HL-60 (cell line): Measurements from ENCODE around the gene NAPSA.
A peak's percentile ranks its signal among the peaks of the same experiment; 100 is the strongest.

ENCODE experiments used
- DNase-seq, 2 experiments: peaks; one replicate each; pipeline ENCODE4 v3.0.0-alpha.2; 2010 to 2020; ENCODE audit warnings: low read depth in 1 of 2, low spot score in 1 of 2
- H3K27ac ChIP-seq: fragments of 250-450 bp; sonication (Bioruptor Pico); replicated peaks from 2 replicates; pipeline ENCODE4 v1.5.1; 2020; ENCODE audit warnings: mild to moderate bottlenecking, moderate library complexity
- H3K27me3 ChIP-seq: fragments of 250-450 bp; sonication (Bioruptor Pico); 2 replicates; pipeline ENCODE4 v1.5.1; 2021; ENCODE audit warnings: mild to moderate bottlenecking, moderate library complexity; ENCODE audit not compliant: insufficient read depth, poor library complexity, severe bottlenecking
- H3K4me3 ChIP-seq: replicated peaks from 2 replicates; pipeline ENCODE4 v1.5.1; 2011; ENCODE audit warnings: mild to moderate bottlenecking, control low read depth, low read length; ENCODE audit not compliant: insufficient read depth
- CTCF ChIP-seq: IDR thresholded peaks from one replicate; pipeline ENCODE4 v1.5.1; 2011; ENCODE audit warnings: low read length, control low read depth, inconsistent platforms; ENCODE audit not compliant: insufficient read depth
- GABPA ChIP-seq: IDR thresholded peaks from 2 replicates; pipeline ENCODE4 v1.6.1; 2012; ENCODE audit warnings: low read depth
- POLR2AphosphoS5 ChIP-seq: IDR thresholded peaks from 2 replicates; pipeline ENCODE4 v1.6.1; 2012; ENCODE audit warnings: low read depth
- REST ChIP-seq: IDR thresholded peaks from 2 replicates; pipeline ENCODE4 v1.6.1; 2012; ENCODE audit warnings: low read depth; ENCODE audit not compliant: insufficient replicate concordance
- SPI1 ChIP-seq: IDR thresholded peaks from 2 replicates; pipeline ENCODE4 v1.6.1; 2012; ENCODE audit warnings: low read depth, mild to moderate bottlenecking, borderline replicate concordance

NAPSA gene

GRCh38 chr19:50378169-50378862 is 12.9 kb upstream of the NAPSA start:
- Histone ChIP-seq H3K4me3 (no peak overlapping the region), H3K27ac (no peak overlapping the region), H3K27me3 (no peaks in the 10 kb centered on the region)
- no peak for TF ChIP-seq GABPA
- no peak for TF ChIP-seq CTCF
- TF ChIP-seq REST = no peak
- TF ChIP-seq POLR2AphosphoS5 = no peak
- no peak for TF ChIP-seq SPI1
- no peak for DNase-seq

- DNase-seq = no peak
- no peak overlapping the region for H3K27ac ChIP-seq
- H3K27me3 ChIP-seq = no peaks in the 10 kb centered on the region
- TF ChIP-seq POLR2AphosphoS5 = no peak
- TF ChIP-seq GABPA = no peak
- no peak for TF ChIP-seq REST
- no peak for TF ChIP-seq SPI1
- TF ChIP-seq CTCF = no peak
- H3K4me3 ChIP-seq = no peak overlapping the region
Observed at GRCh38 chr19:50377517-50377916, 12.1 kb upstream of the NAPSA start.

- TF ChIP-seq GABPA = no peak
- TF ChIP-seq REST = no peak
- TF ChIP-seq CTCF = no peak
- TF ChIP-seq SPI1 = no peak
- TF ChIP-seq POLR2AphosphoS5 = no peak
- Histone ChIP-seq H3K4me3 (peak overlapping the region; percentile 91), H3K27me3 (no peaks in the 10 kb centered on the region), H3K27ac (no peak overlapping the region)
- DNase-seq = no peak
Observed at GRCh38 chr19:50377051-50377461, 11.6 kb upstream of the NAPSA start.
